H1 (cell line): ENCODE measurements around the gene PIK3R5. TPM values are rescaled to one million over a fixed set of nuclear protein-coding genes. Genes with fewer than 3 reads are reported as not detected.

Experiments
- CTCF ChIP-seq, 3 experiments: IDR thresholded peaks; 1 replicate in 2 of 3; 2 replicates in 1 of 3; pipeline versions ENCODE4 v1.5.1 to v1.6.1; 2011; ENCODE audit warnings: low read length in 3 of 3, mild to moderate bottlenecking in 3 of 3, inconsistent platforms in 2 of 3, low read depth in 1 of 3, moderate library complexity in 1 of 3; ENCODE audit not compliant: insufficient read depth in 1 of 3; ENCODE audit errors: control extremely low read depth in 1 of 3
- FOSL1 ChIP-seq: IDR thresholded peaks from 2 replicates; pipeline ENCODE4 v1.6.1; 2011; ENCODE audit warnings: mild to moderate bottlenecking, low read depth, low read length, moderate library complexity; ENCODE audit not compliant: insufficient read depth
- JUND ChIP-seq: IDR thresholded peaks from 2 replicates; pipeline ENCODE4 v1.6.1; 2011; ENCODE audit warnings: mild to moderate bottlenecking, improper control_type of control experiment, low read length
- KDM1A ChIP-seq: fragments of 200-600, 300-600 bp; sonication (generic); IDR thresholded peaks from 2 replicates; pipeline ENCODE4 v1.7.1; 2016; ENCODE audit warnings: mild to moderate bottlenecking, low read length, borderline replicate concordance
- NRF1 ChIP-seq: IDR thresholded peaks from 2 replicates; pipeline ENCODE4 v1.6.1; 2011; ENCODE audit warnings: mild to moderate bottlenecking, low read depth, low read length, improper control_type of control experiment
- SP4 ChIP-seq: IDR thresholded peaks from 2 replicates; pipeline ENCODE4 v1.6.1; 2012; ENCODE audit warnings: low read length, inconsistent platforms
- TAF1 ChIP-seq: IDR thresholded peaks from 2 replicates; pipeline ENCODE4 v1.6.1; 2011; ENCODE audit warnings: mild to moderate bottlenecking, low read depth, low read length
- TEAD4 ChIP-seq: IDR thresholded peaks from 2 replicates; pipeline ENCODE4 v1.6.1; 2012; ENCODE audit warnings: low read depth, low read length, inconsistent platforms, mixed read lengths
- polyA plus RNA-seq, 7 experiments: library from polyadenylated mRNA; depleted of rRNA in 3 of 7; stranded (reverse) in 5 of 7; unstranded in 2 of 7; fragments of >200 nt in 5 of 7; fragments of 200-250 nt in 2 of 7; gene quantifications; 1 replicate in 5 of 7; 2 replicates in 1 of 7; 4 replicates in 1 of 7; pipeline versions ENCODE4 v1.2.1 to v1.2.3, GENCODE V29; 2011 to 2013; ENCODE audit warnings: missing spikeins in 2 of 7, mixed read lengths in 2 of 7
- total RNA-seq: library from RNA; stranded (reverse); fragmentation: NEBNext Ultra II Directional; extraction: Animal tissue kit (Norgen Biotek cat#: 25700); gene quantifications from 2 replicates; pipeline ENCODE4 v1.2.1, GENCODE V29; 2021

PIK3R5 gene
- total and polyA plus RNA-seq, 2 of the 8 experiments (the other 6 are each of a cell fraction or from before 2014, with no cell fraction given): 2.7 to 4.3 TPM

GRCh38 chr17:8928347-8928746, 37.2 kb downstream of the PIK3R5 start (continued):
- TF ChIP-seq CTCF (IDR thresholded peaks at IDR 0.05; ENCODE audit: control extremely low read depth in 1 of 3, insufficient read depth in 1 of 3, low read depth in 1 of 3, low read length in 3 of 3) (no peak), KDM1A (no peak), JUND (no peak), NRF1 (no peak), TEAD4 (no peak), FOSL1 (no peak), TAF1 (no peak), SP4 (no peak)
